Heart left ventricle (tissue), 16 donors: ENCODE results near the gene GNAO1. TPM values are rescaled to one million over a fixed set of nuclear protein-coding genes. Genes with fewer than 3 reads are reported as not detected.
A peak's percentile ranks its signal among the peaks of the same experiment; 100 is the strongest.

Experiments
- ATAC-seq, 4 donors: fragments of 200-7000 bp; cut with Tn5 transposase; one replicate each; pipeline ENCODE4 v1.9.1; 2020 to 2022; ENCODE audit warnings: moderate library complexity in 4 of 4, mild to moderate bottlenecking in 3 of 4, moderate number of reproducible peaks in 1 of 4
- DNase-seq, 5 donors: peaks; one replicate each; pipeline ENCODE4 v3.0.0-alpha.2; 2020
- H3K27ac ChIP-seq, 12 donors: fragments of 200-600 bp; sonication (generic) in 4 of 12; one replicate each; pipeline versions ENCODE4 v1.5.0 to v1.8.0; 2016 to 2022; ENCODE audit warnings: mild to moderate bottlenecking in 2 of 12
- H3K27me3 ChIP-seq, 9 donors: fragments of 200-600 bp; sonication (generic) in 2 of 9; one replicate each; pipeline versions ENCODE4 v1.5.1 to v1.8.0; 2016 to 2022; ENCODE audit warnings: mild to moderate bottlenecking in 3 of 9
- H3K36me3 ChIP-seq, 9 donors: fragments of 200-600 bp; sonication (generic) in 2 of 9; one replicate each; pipeline versions ENCODE4 v1.5.0 to v1.8.0; 2018 to 2022; ENCODE audit warnings: mild to moderate bottlenecking in 2 of 9
- H3K4me1 ChIP-seq, 12 donors: fragments of 200-600 bp; sonication (generic) in 4 of 12; one replicate each; pipeline versions ENCODE4 v1.5.0 to v1.8.0; 2016 to 2022; ENCODE audit warnings: mild to moderate bottlenecking in 3 of 12
- H3K4me3 ChIP-seq, 12 donors: fragments of 200-600 bp; sonication (generic) in 4 of 12; one replicate each; pipeline versions ENCODE4 v1.5.0 to v1.8.0; 2017 to 2022; ENCODE audit warnings: mild to moderate bottlenecking in 9 of 12, moderate library complexity in 4 of 12
- H3K9me3 ChIP-seq, 12 donors: fragments of 200-600 bp; sonication (generic) in 4 of 12; one replicate each; pipeline versions ENCODE4 v1.5.0 to v1.8.0; 2016 to 2022; ENCODE audit warnings: mild to moderate bottlenecking in 1 of 12
- CTCF ChIP-seq, 12 donors: fragments of 200-600 bp; sonication (generic) in 4 of 12; IDR thresholded peaks; one replicate each; pipeline versions ENCODE4 v1.5.0 to v1.8.0; 2018 to 2022; ENCODE audit warnings: antibody characterized with exemption in 12 of 12, mild to moderate bottlenecking in 5 of 12
- POLR2A ChIP-seq, 2 donors: fragments of 450-650 bp; IDR thresholded peaks; one replicate each; pipeline ENCODE4 v1.6.1; 2017; ENCODE audit warnings: antibody characterized with exemption in 2 of 2, mild to moderate bottlenecking in 2 of 2, moderate library complexity in 2 of 2
- WGBS, 4 donors: extraction: QIAGEN DNeasy Blood & Tissue Kit in 2 of 4; methylation state at CpG; one replicate each; pipeline versions ENCODE4 v1.1.5 to v1.1.7; 2013 to 2018; 5-methylcytosine and 5-hydroxymethylcytosine counted together
- intact Hi-C, 10 donors: fragments of 100-400 bp; cut with DNase I; formaldehyde crosslinking; loops; one replicate each; pipeline versions ENCODE4 v1.11.1 to v1.14.2; 2022
- polyA plus RNA-seq, 2 donors: library from polyadenylated mRNA; stranded (reverse); fragments of 200-250 nt; gene quantifications; one replicate each; pipeline ENCODE4 v1.2.3, GENCODE V29; 2013
- total RNA-seq, 9 donors: library from RNA; depleted of rRNA in 2 of 9; stranded (reverse); fragments of >200 nt in 2 of 9; fragmentation: NEBNext Ultra II Directional in 3 of 9; extraction: Animal tissue kit (Norgen Biotek cat#: 25700) in 3 of 9; gene quantifications; one replicate each; pipeline versions ENCODE4 v1.1.0 to v1.2.4, GENCODE V29; 2016 to 2023
- donor health status: ischemic (EF 13 %, LVEDD 7.1; RV severe dilation, severe dysfunction).
- donor health status: healthy with polysubstance abuse.
- donor health status: DM: no; HTN: yes; CAD: no.
- donor health status: DM: no; HTN: no; CAD: no.
- donor health status: ischemic (EF 25% LVEDD 6.9; RV normal size, moderate dysfunction).
- donor health status: ischemic (EF 25% LVEDD 5.7; RV mildly dilated, moderate dysfunction).
- donor health status: healthy.
- donor health status: DM: yes; HTN: yes; CAD: no.
- donor health status: ischemic (EF 35%, LVEDD 5.7; RV mildly dilated, moderate dysfunction).
- donor health status: nonischemic (EF 11% LVEDD 7.7; RV severe dilation, severe dysfunction).
- donor health status: DM: yes; HTN: yes; CAD: no.
- donor health status: PGD.
- donor health status: ischemic (EF 29% LVEDD 5.4; RV normal size, mild dysfunction).
- donor health status: nonischemic (EF 23%, LVEDD 6.1; RV moderate dilation, normal function).

The GNAO1 gene
- total and polyA plus RNA-seq, 11 donors: 1.4 to 26.8 (median 12.0) TPM

GRCh38 chr16:56262551-56263245 is 71.4 kb downstream of the GNAO1 start:
- ATAC-seq (no peak), DNase-seq (no peak)
- intact Hi-C loops: no loop called here
- Histone ChIP-seq H3K36me3 (no peaks in the 10 kb centered on the region), H3K27ac (peak overlapping the region in 2 of 12 donors; percentile 65 to 89), H3K4me3 (no peak overlapping the region), H3K4me1 (peaks cover 0 to 44% (median 27%) of the 10 kb centered on the region in 12 donors), H3K27me3 (no peaks in the 10 kb centered on the region), H3K9me3 (no peaks in the 10 kb centered on the region)
- no peak for TF ChIP-seq POLR2A (IDR thresholded peaks at IDR 0.05)
- TF ChIP-seq CTCF (IDR thresholded peaks at IDR 0.05): no peak
- 71 to 87% (median 78%) methylated on average over 9 of the region's 9 CpGs for WGBS, 4 donors

- 58 to 72% (median 61%) methylated on average over 11 of the region's 11 CpGs for WGBS, 4 donors
- peaks cover 0 to 40% (median 17%) of the 10 kb centered on the region in 12 donors for H3K4me1 ChIP-seq
- no peak for TF ChIP-seq POLR2A (IDR thresholded peaks at IDR 0.05)
- no peak for TF ChIP-seq CTCF (IDR thresholded peaks at IDR 0.05)
- peak overlapping the region in 10 of 12 donors; percentile 4 to 89 (median 54) for H3K27ac ChIP-seq
- H3K27me3 ChIP-seq: no peaks in the 10 kb centered on the region
- DNase-seq: peak in 4 of 5 donors; percentile 37 to 56 (median 50)
- no peak overlapping the region for H3K4me3 ChIP-seq
- intact Hi-C loops: no loop called here
- H3K36me3 ChIP-seq: no peaks in the 10 kb centered on the region
- no peaks in the 10 kb centered on the region for H3K9me3 ChIP-seq
- ATAC-seq: peak; percentile 64 to 81 (median 74)
Measured at GRCh38 chr16:56263711-56264608, 72.7 kb downstream of the GNAO1 start.

DNA sequence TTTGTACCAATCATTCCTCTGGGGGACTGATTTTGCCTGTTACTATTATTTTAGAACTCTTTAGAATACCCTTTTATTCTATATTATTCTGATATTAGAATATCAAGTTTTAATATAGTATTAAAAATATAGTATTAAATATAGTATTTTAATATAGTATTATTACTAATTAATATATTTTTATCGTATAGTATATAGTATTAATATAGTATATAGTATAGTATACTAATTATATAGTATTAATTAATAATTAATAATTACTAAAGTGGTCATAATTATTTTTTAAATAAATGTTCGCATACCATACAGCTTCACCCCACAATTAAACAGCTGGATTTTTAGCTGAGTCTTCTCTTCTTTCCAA is 73.3 kb downstream of the GNAO1 start:
- H3K4me3 ChIP-seq: no peak overlapping the region
- 94 to 98% (median 95%) methylated on average over 2 of the region's 2 CpGs for WGBS, 4 donors
- H3K9me3 ChIP-seq: no peaks in the 10 kb centered on the region
- intact Hi-C loops: no loop called here
- ATAC-seq: no peak
- no peak for DNase-seq
- H3K36me3 ChIP-seq: no peaks in the 10 kb centered on the region
- TF ChIP-seq CTCF (IDR thresholded peaks at IDR 0.05) (no peak), POLR2A (IDR thresholded peaks at IDR 0.05) (no peak)
- peak overlapping the region in 7 of 12 donors; percentile 4 to 89 (median 55) for H3K27ac ChIP-seq
- peaks cover 0 to 40% (median 18%) of the 10 kb centered on the region in 12 donors for H3K4me1 ChIP-seq
- no peaks in the 10 kb centered on the region for H3K27me3 ChIP-seq

DNA sequence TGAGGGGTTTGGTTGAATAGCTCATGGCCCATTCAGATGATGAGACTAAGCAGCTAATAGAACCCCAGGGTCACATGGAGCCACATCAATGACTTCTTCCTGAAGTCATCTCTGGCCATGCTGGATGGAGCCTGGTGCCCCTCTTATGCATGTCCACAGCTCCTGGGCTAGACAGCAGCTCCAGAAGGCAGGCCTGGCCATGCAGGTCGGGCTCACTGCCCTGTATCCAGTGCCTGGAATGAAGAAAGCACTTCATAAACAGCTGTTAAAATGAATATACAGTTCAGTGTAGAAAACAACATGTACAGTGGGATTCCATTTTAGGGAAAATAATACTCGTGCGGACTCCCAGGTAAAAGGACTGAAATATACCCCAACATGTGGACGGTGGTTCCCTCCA is 73.9 kb downstream of the GNAO1 start:
- H3K27me3 ChIP-seq: no peaks in the 10 kb centered on the region
- H3K36me3 ChIP-seq: no peaks in the 10 kb centered on the region
- no peak for TF ChIP-seq POLR2A (IDR thresholded peaks at IDR 0.05)
- no peak for TF ChIP-seq CTCF (IDR thresholded peaks at IDR 0.05)
- DNase-seq (no peak), ATAC-seq (no peak)
- no peak overlapping the region for H3K4me3 ChIP-seq
- H3K9me3 ChIP-seq: no peaks in the 10 kb centered on the region
- peak overlapping the region in 4 of 12 donors; percentile 18 to 89 (median 26) for H3K27ac ChIP-seq
- intact Hi-C loops: no loop called here
- WGBS, 4 donors: 94 to 98% (median 97%) methylated on average over 4 of the region's 4 CpGs
- peaks cover 0 to 44% (median 23%) of the 10 kb centered on the region in 12 donors for H3K4me1 ChIP-seq
